Activated CD4-positive, CD25-positive, alpha-beta regulatory T cell treated with anti-CD3 and anti-CD28 coated beads, Interleukin-2, amount 50 U/mL, for 16 hours (primary cell): ENCODE data around the gene PTPN13.
"Not testable (repeated sequence)": the region's sequence is repeated elsewhere in the genome, so short reads cannot be mapped to it uniquely, and the experiment has no call there.

Experiments
- DNase-seq: peaks from one replicate; pipeline ENCODE4 v3.0.0-alpha.2; 2020; ENCODE audit warnings: low read depth, low spot score

The PTPN13 gene

GRCh38 chr4:86644892-86645291, 50.8 kb downstream of the PTPN13 start:
- DNase-seq = no peak

GRCh38 chr4:86652332-86652932, 58.3 kb downstream of the PTPN13 start:
- no peak for DNase-seq

GRCh38 chr4:86653237-86653865, 59.2 kb downstream of the PTPN13 start:
- DNase-seq = no peak

GRCh38 chr4:86656781-86657180, 62.7 kb downstream of the PTPN13 start:
- not testable (repeated sequence) for DNase-seq

GRCh38 chr4:86657382-86657781, 63.3 kb downstream of the PTPN13 start:
- no peak for DNase-seq

GRCh38 chr4:86657910-86658309, 63.8 kb downstream of the PTPN13 start:
- no peak for DNase-seq

- no peak for DNase-seq
Observed at GRCh38 chr4:86660401-86660800, 66.3 kb downstream of the PTPN13 start.

GRCh38 chr4:86661006-86661405, 66.9 kb downstream of the PTPN13 start:
- DNase-seq = no peak

GRCh38 chr4:86661418-86661817, 67.3 kb downstream of the PTPN13 start:
- DNase-seq = no peak

- no peak for DNase-seq
Observed at GRCh38 chr4:86664959-86665358, 70.8 kb downstream of the PTPN13 start.

GRCh38 chr4:86670298-86670697, 76.2 kb downstream of the PTPN13 start:
- DNase-seq = no peak

- no peak for DNase-seq
Observed at GRCh38 chr4:86670756-86671155, 76.6 kb downstream of the PTPN13 start.

GRCh38 chr4:86675548-86675947, 81.4 kb downstream of the PTPN13 start:
- DNase-seq = no peak

GRCh38 chr4:86678796-86679195, 84.7 kb downstream of the PTPN13 start:
- no peak for DNase-seq

- no peak for DNase-seq
Observed at GRCh38 chr4:86679441-86679840, 85.3 kb downstream of the PTPN13 start.

GRCh38 chr4:86683167-86683566, 89.1 kb downstream of the PTPN13 start:
- DNase-seq = no peak

- DNase-seq = no peak
Observed at GRCh38 chr4:86683983-86684382, 89.9 kb downstream of the PTPN13 start.

GRCh38 chr4:86685401-86685800, 91.3 kb downstream of the PTPN13 start:
- DNase-seq = no peak

- no peak for DNase-seq
Observed at GRCh38 chr4:86686741-86687140, 92.6 kb downstream of the PTPN13 start.

- DNase-seq = no peak
Observed at GRCh38 chr4:86688026-86688425, 93.9 kb downstream of the PTPN13 start.

- no peak for DNase-seq
Observed at GRCh38 chr4:86704601-86705000, 110.5 kb downstream of the PTPN13 start.

GRCh38 chr4:86706923-86707597, 112.9 kb downstream of the PTPN13 start:
- DNase-seq = no peak

- no peak for DNase-seq
Observed at GRCh38 chr4:86717651-86718050, 123.5 kb downstream of the PTPN13 start.
